HFF-Myc (cell line): ENCODE results near the gene KLRC2.
"Not testable (repeated sequence)": the region's sequence is repeated elsewhere in the genome, so short reads cannot be mapped to it uniquely, and the experiment has no call there.

Experiments used
- DNase-seq: peaks from one replicate; pipeline ENCODE4 v3.0.0-alpha.2; 2011; ENCODE audit warnings: low read depth; ENCODE audit errors: extremely low read depth
- H3K4me3 ChIP-seq: replicated peaks from 2 replicates; pipeline ENCODE4 v1.5.1; 2011; ENCODE audit warnings: low read depth, mild to moderate bottlenecking, control low read depth, low read length
- TF ChIP-seq, protein P1 (sequence below): IDR thresholded peaks from 2 replicates; pipeline ENCODE4 v1.5.1; 2012; ENCODE audit warnings: mild to moderate bottlenecking, low read depth, low read length, control low read depth; ENCODE audit errors: missing control alignments

KLRC2 gene

DNA sequence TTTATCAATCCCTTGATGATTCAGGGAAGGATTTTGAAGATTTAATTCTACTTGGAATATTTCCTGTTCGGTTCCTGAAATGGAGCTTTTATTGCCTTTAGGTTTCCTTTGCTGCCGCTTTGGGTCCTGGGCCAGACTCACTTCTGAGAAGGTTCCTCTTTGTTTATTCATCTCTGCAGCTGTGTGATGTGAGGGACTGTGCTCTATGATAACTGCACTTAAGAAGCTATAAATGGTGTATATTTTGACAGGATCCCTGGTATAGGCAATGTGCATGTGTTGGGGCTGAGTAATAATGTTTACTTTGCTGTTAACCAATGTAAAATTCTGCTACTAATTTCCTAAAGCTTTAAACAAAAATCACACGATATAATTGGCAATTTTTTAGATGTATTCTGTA lies at the start of gene KLRC2:
TSS of gene KLRC2 (minus strand) at position 195 of the 400 bp plus-strand sequence. CDS start at position 171, 24 bp downstream.
- not testable (repeated sequence) for DNase-seq, H3K4me3 ChIP-seq

DNA sequence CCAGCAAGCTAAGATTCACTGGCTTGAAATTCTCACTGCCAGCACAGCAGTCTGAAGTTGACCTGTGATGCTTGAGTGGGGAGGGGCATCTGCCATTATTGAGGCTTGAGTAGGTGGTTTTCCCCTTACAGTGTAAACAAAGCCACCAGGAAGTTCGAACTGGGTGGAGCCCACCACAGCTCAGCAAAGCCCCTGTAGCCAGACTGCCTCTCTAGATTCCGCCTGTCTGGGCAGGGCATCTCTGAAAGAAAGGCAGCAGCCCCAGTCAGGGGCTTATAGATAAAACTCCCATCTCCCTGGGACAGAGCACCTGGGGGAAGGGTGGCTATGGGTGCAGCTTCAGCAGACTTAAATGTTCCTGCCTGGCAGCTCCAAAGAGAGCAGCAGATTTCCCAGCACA lies 46.1 kb upstream of the KLRC2 start:
- H3K4me3 ChIP-seq, result not testable (repeated sequence)

DNA sequence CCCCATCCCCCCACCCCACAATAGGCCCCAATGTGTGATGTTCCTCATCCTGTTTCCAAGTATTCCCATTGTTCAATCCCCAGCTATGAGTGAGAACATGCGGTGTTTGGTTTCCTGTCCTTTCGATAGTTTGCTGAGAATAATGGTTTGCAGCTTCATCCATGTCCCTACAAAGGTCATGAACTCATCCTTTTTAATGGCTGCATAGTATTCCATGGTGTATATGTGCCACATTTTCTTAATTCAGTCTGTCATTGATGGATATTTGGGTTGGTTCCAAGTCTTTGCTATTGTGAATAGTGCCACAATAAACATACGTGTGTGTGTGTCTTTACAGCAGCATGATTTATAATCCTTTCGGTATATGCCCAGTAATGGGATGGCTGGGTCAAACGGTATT lies 37.0 kb upstream of the KLRC2 start:
- not testable (repeated sequence) for DNase-seq, H3K4me3 ChIP-seq

More for the DNA sequence above, 46.1 kb upstream of the KLRC2 start:
- DNase-seq, result not testable (repeated sequence)

DNA sequence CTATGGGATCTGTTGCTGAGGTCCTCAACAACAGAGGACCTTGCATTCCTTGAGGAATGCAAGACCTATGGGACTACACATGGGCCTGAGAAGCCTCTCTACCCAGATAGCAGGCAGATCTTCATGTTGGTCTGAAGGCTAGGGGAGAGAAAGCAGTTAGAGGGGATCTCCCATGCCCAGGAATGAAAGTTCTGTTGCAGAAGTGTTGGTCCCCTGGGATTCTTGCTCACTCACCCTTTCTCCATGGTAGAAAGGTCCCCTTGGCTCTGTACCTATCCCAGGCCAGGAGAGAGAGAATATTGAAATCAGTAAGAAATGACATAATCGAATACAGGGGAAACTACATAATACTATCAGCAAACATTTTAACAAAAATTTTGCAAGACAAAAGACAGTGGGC lies 33.9 kb upstream of the KLRC2 start:
- H3K4me3 ChIP-seq, result no peak overlapping the region
- no peak for DNase-seq
- TF ChIP-seq, protein P1, sequence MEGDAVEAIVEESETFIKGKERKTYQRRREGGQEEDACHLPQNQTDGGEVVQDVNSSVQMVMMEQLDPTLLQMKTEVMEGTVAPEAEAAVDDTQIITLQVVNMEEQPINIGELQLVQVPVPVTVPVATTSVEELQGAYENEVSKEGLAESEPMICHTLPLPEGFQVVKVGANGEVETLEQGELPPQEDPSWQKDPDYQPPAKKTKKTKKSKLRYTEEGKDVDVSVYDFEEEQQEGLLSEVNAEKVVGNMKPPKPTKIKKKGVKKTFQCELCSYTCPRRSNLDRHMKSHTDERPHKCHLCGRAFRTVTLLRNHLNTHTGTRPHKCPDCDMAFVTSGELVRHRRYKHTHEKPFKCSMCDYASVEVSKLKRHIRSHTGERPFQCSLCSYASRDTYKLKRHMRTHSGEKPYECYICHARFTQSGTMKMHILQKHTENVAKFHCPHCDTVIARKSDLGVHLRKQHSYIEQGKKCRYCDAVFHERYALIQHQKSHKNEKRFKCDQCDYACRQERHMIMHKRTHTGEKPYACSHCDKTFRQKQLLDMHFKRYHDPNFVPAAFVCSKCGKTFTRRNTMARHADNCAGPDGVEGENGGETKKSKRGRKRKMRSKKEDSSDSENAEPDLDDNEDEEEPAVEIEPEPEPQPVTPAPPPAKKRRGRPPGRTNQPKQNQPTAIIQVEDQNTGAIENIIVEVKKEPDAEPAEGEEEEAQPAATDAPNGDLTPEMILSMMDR, result no peak

DNA sequence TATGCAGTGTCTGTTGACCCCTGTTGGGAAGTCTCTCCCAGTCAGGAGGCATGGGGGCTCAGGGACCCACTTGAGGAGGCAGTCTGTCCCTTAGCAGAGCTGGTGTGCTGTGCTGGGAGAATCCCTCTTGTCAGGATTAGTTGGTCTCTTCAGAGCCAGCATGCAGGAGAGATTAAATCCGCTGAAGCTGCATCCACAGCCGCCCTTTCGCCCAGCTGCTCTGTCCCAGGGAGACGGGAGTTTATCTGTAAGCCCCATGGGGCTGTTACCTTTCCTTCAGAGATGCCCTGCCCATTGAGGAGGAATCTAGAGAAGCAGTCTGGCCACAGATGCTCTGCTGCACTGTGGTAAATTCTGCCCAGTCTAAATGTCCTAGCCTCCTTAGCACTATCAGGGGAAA lies 30.5 kb upstream of the KLRC2 start:
- H3K4me3 ChIP-seq, result no peak overlapping the region
- DNase-seq, result no peak
- TF ChIP-seq, protein P1, result no peak

DNA sequence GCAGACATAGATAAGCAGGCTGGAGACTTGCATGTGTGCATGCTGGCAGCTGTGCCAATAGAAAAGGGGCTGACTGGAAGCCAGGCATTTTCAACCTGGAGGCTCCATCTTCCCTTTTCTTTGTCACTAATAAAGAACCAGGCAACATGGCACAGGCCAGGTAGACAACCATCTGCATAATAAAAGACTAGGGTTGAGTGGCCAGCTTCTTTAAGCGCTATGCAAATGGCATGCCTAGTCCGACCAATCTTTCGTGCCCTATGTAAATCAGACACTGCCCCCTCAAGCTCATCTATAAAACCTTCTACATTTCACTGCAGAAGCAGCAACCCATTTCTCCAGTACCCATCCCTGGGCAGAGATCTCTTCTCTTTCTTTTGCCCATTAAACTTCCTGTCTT lies 21.9 kb upstream of the KLRC2 start:
- TF ChIP-seq, protein P1, result no peak
- DNase-seq, result no peak
- no peak overlapping the region for H3K4me3 ChIP-seq

DNA sequence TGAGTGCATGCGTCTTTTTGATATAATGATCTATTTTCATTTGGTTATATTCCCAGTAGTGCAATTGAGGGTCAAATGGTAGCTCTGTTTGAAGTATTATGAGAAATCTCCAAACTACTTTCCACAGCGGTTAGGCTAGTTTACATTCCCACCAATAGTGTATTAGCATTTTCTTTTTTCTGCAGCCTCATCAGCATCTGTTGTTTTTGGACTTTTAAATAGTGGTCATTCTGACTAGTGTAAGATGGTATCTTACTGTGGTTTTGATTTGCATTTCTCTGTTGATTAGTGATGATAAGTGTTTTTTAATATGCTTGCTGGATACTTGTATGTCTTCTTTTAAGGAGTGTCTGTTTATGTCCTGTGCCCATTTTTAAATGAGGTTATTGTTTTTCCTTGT lies 21.0 kb upstream of the KLRC2 start:
- no peak for DNase-seq
- H3K4me3 ChIP-seq, result no peak overlapping the region
- TF ChIP-seq, protein P1, result no peak

DNA sequence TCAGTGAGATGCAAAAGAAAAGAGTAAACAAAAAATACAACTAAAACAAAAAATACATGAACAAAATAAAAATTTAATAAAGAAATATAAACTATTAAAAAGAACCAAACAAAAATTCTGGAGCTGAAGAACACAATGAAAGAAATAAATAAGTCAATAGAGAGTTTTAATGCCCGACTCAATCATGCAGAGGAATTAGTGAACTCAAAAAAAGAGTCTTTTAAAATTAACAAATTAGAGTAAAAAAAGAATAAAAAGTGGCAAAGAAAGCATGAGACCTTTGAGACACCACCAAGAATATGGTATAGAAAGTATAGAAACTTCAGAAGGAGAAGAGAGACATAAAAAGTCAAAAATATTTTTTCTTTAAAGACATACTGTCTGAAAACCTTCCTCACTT lies 20.0 kb upstream of the KLRC2 start:
- TF ChIP-seq, protein P1, result no peak
- DNase-seq, result no peak
- no peak overlapping the region for H3K4me3 ChIP-seq

DNA sequence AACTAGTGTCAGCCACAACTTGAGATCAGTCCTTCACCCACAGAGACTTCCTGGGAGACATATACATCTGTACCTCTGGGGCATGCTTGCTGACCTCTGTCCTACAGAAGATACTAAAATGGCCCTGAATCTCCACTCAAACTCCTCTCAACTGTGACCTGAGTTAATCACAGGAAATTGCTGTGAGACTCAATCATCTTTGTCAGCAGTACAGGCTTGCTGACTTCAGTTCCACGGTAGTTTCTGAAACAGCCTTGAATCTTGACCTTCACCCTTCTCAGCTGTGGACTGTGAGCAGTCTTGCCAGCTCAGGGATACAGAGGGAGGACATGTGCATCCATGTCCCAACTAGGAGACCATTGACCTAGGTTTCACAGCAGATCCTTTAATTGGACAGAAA lies 18.7 kb upstream of the KLRC2 start:
- TF ChIP-seq, protein P1, result no peak
- DNase-seq, result no peak
- H3K4me3 ChIP-seq, result no peak overlapping the region
